ENCODE results near the gene CDKN2B.

The CDKN2B gene

DNA sequence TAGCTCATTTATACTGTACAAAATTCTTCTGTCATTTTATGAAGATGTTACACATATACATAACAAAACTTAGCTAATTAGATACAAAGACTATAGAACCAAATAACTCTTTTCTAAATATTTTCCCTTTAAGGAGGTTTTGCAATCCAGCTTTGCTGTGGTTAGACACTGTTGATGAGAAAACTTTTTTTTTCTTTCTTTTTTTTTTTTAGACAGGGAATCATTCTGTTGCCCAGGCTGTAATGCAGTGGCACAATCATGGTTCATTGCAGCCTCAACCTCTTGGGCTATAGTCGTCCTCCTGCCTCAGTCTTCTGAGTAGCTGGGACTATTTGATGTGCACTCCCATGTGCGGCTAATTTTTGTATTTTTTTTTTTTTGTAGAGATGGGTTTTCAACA is 38.5 kb upstream of the CDKN2B start:
- H2AFZ ChIP-seq (ENCODE audit: low read length) = no peak overlapping the region
- H3K27me3 ChIP-seq (replicated peaks; ENCODE audit: insufficient read depth, low read length) = no peaks in the 10 kb centered on the region
- H4K20me1 ChIP-seq (ENCODE audit: insufficient read depth, low read length) = no peaks in the 10 kb centered on the region
- H3K79me2 ChIP-seq (ENCODE audit: low read length) = no peaks in the 10 kb centered on the region
- H3K4me2 ChIP-seq (ENCODE audit: low read depth, low read length) = no peak overlapping the region
- H3K4me3 ChIP-seq (ENCODE audit: low read length) = no peak overlapping the region
- H3K4me1 ChIP-seq (ENCODE audit: low read length) = 0 out of 2 replicates have a peak, but pooled peaks cover 8% of the 10 kb centered on the region
- H3K9ac ChIP-seq (ENCODE audit: low read length) = no peak overlapping the region
- no peak overlapping the region for H3K27ac ChIP-seq (ENCODE audit: low read length)
- TF ChIP-seq EZH2 (optimal IDR thresholded peaks at IDR 0.05; ENCODE audit: low read depth, low read length) = no peak
- TF ChIP-seq EZH2phosphoT487 (IDR thresholded peaks at IDR 0.05; ENCODE audit: low read length) = no peak
- TF ChIP-seq CTCF (IDR thresholded peaks at IDR 0.05; ENCODE audit: low read length) = no peak
- no peaks in the 10 kb centered on the region for H3K36me3 ChIP-seq (replicated peaks; ENCODE audit: insufficient read depth, low read length)
- H3K9me2 ChIP-seq (replicated peaks; ENCODE audit: insufficient read depth, low read length) = no peaks in the 10 kb centered on the region
- H3F3A ChIP-seq (ENCODE audit: insufficient read depth, low read length) = no peaks in the 10 kb centered on the region
- DNase-seq = no peak
- no peaks in the 10 kb centered on the region for H3K9me3 ChIP-seq (replicated peaks; ENCODE audit: insufficient read depth, low read length)

- Histone ChIP-seq H3K9ac (ENCODE audit: low read length) (no peak overlapping the region), H3K27me3 (replicated peaks; ENCODE audit: insufficient read depth, low read length) (no peaks in the 10 kb centered on the region), H3K4me1 (ENCODE audit: low read length) (0 out of 2 replicates have a peak, but pooled peaks cover 2% of the 10 kb centered on the region), H3F3A (ENCODE audit: insufficient read depth, low read length) (no peaks in the 10 kb centered on the region), H3K9me3 (replicated peaks; ENCODE audit: insufficient read depth, low read length) (no peaks in the 10 kb centered on the region), H4K20me1 (ENCODE audit: insufficient read depth, low read length) (no peaks in the 10 kb centered on the region), H3K36me3 (replicated peaks; ENCODE audit: insufficient read depth, low read length) (no peaks in the 10 kb centered on the region), H2AFZ (ENCODE audit: low read length) (no peak overlapping the region), H3K4me2 (ENCODE audit: low read depth, low read length) (no peak overlapping the region), H3K9me2 (replicated peaks; ENCODE audit: insufficient read depth, low read length) (no peaks in the 10 kb centered on the region), H3K4me3 (ENCODE audit: low read length) (no peak overlapping the region), H3K27ac (ENCODE audit: low read length) (no peak overlapping the region), H3K79me2 (ENCODE audit: low read length) (no peaks in the 10 kb centered on the region)
- DNase-seq = no peak
- TF ChIP-seq CTCF (IDR thresholded peaks at IDR 0.05; ENCODE audit: low read length) (no peak), EZH2 (optimal IDR thresholded peaks at IDR 0.05; ENCODE audit: low read depth, low read length) (no peak), EZH2phosphoT487 (IDR thresholded peaks at IDR 0.05; ENCODE audit: low read length) (no peak)
Measured at GRCh38 chr9:22046243-22046885, 37.3 kb upstream of the CDKN2B start.

DNA sequence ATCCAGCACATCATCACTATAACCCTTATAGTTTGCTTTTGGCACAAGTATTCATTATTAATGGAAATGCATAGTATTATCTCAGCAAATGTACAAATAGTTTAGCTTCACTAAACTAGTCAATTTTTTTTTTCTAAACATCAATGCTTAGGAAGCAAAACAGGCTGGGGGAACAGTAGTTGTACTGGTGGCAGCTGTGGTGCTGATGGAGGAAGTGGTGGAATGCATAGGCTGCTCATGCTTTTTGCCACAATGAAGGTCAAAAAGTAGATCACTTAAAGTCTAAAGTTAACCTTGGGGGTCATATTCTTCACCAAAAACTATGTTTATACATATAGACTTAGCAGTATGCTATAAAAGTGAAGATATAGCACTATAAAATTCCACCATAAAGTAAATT is 36.3 kb upstream of the CDKN2B start:
- no peak overlapping the region for H2AFZ ChIP-seq (ENCODE audit: low read length)
- H3K4me3 ChIP-seq (ENCODE audit: low read length) = no peak overlapping the region
- no peak overlapping the region for H3K4me2 ChIP-seq (ENCODE audit: low read depth, low read length)
- H3K9me3 ChIP-seq (replicated peaks; ENCODE audit: insufficient read depth, low read length) = no peaks in the 10 kb centered on the region
- no peak overlapping the region for H3K9ac ChIP-seq (ENCODE audit: low read length)
- no peaks in the 10 kb centered on the region for H4K20me1 ChIP-seq (ENCODE audit: insufficient read depth, low read length)
- no peaks in the 10 kb centered on the region for H3K4me1 ChIP-seq (ENCODE audit: low read length)
- no peaks in the 10 kb centered on the region for H3K79me2 ChIP-seq (ENCODE audit: low read length)
- no peaks in the 10 kb centered on the region for H3K27me3 ChIP-seq (replicated peaks; ENCODE audit: insufficient read depth, low read length)
- TF ChIP-seq CTCF (IDR thresholded peaks at IDR 0.05; ENCODE audit: low read length) = no peak
- TF ChIP-seq EZH2phosphoT487 (IDR thresholded peaks at IDR 0.05; ENCODE audit: low read length) = no peak
- no peak for TF ChIP-seq EZH2 (optimal IDR thresholded peaks at IDR 0.05; ENCODE audit: low read depth, low read length)
- H3K27ac ChIP-seq (ENCODE audit: low read length) = no peak overlapping the region
- no peaks in the 10 kb centered on the region for H3F3A ChIP-seq (ENCODE audit: insufficient read depth, low read length)
- H3K9me2 ChIP-seq (replicated peaks; ENCODE audit: insufficient read depth, low read length) = no peaks in the 10 kb centered on the region
- DNase-seq = no peak
- H3K36me3 ChIP-seq (replicated peaks; ENCODE audit: insufficient read depth, low read length) = no peaks in the 10 kb centered on the region

Data from MM.1S (cell line).